HG03139 (cell line): Measurements from ENCODE around the gene ARAP1.

Experiments
- ATAC-seq: cut with Tn5 transposase; IDR thresholded peaks from one replicate; pipeline ENCODE4 v1.9.1; 2021; ENCODE audit not compliant: unreplicated experiment

ARAP1 gene

DNA sequence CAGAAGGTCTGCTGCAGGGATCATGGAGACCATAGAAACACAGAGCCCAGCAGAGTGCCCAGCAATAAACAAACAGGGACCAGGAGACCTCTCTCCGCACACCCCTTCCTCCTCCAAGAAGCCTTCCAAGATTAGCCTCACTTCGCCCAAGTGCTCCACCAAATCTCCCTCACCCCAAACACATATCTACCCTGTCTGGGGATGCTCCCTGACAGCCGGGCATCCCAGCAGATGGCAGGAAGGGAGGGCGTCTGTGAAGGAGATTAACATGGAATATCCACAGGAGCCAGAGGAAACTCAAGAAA is 26.5 kb downstream of the ARAP1 start:
- no peak for ATAC-seq

DNA sequence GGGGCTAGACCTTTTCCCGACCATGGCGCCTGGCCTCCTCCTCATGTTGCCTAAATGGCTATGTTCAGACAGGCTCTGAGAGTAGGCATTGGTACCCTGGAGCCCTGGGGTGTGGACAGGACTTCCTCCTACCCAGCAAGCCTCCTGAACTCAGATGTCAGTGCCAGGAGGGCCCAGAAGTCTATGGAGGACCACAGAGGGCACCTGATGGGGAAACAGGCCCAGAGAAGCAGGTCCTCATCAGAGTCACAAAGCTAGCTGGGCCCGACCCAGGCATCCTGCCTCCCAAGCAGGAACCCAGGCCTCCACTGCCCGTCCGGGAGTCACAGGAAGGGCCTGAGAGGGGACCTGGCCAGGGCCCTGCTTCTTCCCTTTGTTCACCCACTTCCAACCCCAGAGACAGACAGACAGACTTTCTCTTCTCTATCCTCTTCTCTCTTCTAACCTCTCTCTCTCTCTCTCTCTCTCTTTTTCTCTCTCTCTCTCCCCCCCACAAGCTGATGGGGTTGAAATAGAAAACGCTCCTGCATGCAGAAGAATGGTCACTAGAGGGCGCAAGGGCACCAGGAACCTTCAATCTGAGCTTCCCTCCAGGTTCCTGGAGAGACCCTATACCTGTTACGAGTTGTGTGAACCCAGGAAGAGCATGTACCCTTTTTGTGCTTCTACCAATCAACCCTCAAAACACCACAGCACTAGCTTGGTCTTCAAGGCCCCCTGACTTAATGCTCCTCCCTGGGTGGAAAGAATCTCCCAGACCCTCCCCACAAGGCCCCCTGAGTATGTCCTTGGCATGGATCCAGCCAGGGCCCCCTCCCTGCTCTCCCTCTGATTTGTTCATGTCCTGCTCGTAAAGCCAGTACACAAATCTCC is 27.1 kb downstream of the ARAP1 start:
- ATAC-seq: no peak

DNA sequence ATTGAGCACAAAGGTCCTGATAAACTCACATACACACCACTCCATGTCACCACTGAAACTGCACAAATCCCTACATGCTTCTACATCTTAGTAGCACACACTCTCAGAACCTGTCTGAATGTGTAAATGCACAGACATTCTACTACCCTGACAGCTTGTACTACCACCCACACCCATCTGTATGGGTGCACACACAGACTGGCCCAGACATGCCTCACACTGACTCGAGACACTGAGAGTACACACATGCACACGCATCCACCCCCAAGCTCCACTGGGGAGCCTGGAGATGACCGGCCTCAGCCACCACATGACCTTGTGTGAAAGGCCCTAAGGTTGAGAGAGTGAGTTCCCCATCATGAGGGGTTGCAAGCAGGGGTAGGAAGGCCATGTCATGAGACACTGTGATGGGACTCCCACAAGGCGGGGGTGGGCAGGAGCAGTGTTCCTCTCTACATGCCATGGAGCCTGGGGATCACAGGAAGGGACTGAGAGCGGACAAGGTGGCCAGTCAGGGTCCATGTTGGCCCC is 28.1 kb downstream of the ARAP1 start:
- ATAC-seq: no peak

DNA sequence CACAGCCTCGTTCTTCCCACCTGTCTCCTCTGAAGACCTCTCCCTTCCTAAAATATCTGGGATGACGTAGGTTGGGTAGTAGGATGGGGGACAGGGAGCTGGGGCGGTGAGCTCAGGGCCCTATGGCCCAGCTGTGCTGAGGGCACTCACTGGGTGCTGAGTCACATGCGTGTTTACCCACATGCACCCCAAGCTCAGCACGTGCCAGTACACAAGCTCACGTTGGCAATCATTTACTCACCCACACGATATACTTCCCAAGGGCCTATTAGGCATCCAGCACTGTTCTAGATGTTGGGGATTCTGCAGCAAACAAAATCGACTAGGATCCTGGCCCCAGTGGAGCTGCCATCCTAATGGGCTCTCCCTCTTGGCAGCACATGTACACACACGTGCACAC is 28.7 kb downstream of the ARAP1 start:
- ATAC-seq: no peak

DNA sequence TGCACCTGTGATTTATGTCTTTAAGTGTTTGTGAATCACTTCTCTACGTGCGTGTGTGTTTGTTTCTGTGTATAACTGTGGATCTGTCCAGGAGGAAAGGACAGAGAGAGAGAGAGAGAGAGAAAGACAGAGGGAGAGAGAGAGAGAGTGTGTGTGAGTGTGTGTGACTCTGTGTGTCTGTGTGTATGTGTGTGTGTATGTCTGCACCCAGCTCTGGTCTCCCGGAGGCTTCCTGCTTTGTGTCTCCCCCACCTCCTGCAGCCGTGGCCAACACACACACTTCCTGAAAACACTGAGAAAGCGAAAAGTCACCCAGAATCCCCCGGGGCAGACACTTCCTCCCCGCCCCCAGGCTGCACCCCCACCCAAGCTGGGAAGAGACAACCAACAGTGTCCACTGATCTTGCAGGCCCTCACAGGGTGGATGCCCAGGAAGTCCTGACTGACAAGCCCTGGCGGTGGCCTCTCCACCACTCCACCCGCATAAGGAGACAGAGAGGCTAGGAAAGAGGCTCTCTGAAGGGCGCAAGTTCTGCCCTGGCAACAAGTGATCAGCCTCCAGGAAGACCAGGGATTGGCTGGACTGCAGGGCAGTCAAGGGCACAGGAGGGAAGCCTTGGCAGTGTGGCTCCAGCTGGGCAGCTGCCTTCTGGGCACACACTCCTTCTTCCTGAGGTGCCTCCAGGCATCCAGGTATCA is 30.0 kb downstream of the ARAP1 start:
- ATAC-seq: peak; percentile 70

DNA sequence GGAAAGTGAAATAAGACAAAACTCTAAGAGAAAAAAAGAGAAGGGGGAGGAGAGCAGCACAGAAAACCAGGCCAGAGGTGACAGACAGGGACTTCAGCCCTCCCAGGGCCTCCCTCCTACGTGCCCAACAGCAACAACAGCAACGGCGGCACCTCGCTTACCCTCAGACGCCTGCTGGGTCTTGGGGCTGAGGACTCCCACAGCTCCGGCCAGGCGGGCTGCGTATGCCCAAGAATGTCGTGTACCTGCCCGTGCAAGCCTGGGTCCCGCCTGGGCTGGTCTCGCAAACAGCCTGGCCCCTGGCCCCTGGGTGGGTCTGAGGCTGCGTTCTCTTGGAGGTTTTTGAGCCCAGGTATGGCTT is 30.5 kb downstream of the ARAP1 start:
- no peak for ATAC-seq

DNA sequence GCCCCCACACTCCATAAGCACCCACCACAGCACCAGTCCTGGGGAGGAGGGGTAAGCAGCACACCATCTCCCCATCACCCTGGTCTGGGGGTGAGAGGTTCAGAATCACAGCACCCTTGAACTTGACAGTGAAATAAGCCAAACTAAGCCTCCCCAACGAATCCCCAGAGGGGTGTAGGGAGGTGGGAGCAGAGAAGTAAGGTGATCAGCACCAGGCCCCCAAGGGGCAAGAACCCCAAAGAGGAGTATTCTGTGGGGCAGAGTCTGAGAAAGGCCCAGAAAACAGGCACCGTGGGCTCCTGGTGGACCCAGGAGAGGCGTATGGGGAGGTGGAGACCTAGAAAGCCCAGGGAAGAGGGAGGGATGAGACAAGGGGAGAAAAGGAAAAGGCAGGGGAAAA is 30.9 kb downstream of the ARAP1 start:
- no peak for ATAC-seq

DNA sequence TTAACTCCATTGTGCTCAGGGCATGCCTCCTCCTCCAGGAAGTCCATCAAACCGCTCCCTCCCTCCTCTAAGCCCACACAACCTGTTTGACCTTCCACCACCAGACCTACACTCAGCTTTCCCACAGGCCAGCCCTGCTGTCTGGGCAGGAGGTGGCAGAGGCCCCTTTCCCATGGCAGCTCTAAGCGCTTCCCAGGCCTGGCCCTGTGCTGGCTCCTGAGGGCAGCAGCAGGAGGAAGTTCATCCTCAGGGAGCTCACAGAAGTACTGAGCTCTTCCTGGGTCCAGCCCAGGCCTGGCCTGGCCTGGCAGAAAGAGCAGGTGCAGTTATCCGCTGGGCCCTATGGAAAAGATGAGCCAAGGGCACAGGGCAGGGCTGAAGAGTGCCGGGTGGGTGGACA is 31.4 kb downstream of the ARAP1 start:
- ATAC-seq: no peak

DNA sequence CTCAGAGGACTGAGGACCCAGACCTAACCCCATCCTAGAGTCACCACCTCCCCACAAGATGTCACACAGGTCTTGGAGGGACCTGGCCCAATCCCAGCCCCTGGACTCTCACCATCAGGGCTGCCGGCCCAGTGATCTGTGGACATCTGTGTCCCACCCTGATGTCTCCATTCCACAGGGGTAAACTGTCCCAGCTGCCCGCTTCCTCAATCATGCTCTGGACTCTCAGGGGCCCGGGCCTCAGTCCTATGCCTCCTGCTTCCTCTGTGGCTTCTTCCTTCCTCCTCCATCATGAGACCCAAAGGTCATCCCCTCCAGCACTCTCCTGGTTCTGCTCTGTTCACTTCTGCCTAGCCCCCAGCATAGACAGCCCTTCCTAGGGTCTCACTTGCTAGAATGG is 32.2 kb downstream of the ARAP1 start:
- no peak for ATAC-seq

DNA sequence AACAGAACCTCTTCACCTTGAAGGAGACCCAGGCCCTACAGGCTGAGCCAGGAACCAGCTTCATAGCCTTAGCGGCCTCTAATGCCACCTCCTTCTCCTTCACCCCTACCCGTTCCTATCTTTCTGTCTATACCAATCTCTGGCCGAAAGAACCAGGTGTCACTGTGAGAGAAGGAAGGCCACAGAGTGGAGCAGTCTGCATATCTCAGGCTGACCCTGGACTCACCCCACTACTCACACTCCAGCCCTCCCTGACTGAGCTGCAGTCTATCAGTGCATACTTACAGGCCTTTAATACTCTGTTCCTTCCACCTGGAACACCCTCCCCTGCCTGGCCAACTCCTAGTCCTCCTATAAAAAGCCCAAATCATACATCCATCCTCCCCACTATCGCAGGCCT is 32.7 kb downstream of the ARAP1 start:
- no peak for ATAC-seq

DNA sequence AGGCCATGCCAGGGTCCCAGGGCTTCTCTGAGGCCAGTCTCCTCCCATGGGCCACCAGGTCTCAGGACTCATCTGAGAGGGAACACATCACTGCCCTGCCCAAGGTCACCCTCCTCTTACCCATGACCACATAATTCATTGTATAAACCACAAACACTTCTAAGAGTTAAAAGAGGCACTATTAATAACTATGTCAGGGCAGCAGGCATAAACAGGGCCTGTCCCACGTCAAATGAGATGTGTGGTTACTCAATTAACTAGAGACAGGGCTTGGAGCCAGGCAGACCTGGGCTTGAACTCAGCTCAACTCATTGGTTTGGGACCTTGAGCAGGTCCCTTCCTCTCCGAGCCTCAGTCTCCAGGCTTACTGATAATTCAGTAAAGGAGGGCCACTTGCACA is 33.1 kb downstream of the ARAP1 start:
- ATAC-seq: no peak

DNA sequence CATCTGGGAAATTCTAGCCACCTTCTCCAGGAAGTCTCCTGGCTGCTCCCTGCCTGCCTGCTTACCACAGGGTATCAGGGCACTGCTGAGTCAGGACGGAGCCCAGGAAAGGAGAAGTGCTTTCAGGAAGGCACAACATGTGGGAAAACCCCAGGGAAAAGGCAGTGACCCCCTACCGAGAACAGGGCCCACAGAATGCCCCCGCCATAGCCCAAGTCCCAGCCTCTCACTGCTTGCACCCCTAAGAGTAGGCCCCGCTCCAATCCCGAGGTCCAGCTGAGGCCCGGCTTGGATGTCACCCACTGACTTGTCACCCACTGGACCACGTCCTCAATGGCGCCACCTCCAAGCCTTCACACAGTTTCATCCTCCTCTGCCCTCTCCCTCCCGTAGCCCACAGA is 34.1 kb downstream of the ARAP1 start:
- ATAC-seq: no peak

DNA sequence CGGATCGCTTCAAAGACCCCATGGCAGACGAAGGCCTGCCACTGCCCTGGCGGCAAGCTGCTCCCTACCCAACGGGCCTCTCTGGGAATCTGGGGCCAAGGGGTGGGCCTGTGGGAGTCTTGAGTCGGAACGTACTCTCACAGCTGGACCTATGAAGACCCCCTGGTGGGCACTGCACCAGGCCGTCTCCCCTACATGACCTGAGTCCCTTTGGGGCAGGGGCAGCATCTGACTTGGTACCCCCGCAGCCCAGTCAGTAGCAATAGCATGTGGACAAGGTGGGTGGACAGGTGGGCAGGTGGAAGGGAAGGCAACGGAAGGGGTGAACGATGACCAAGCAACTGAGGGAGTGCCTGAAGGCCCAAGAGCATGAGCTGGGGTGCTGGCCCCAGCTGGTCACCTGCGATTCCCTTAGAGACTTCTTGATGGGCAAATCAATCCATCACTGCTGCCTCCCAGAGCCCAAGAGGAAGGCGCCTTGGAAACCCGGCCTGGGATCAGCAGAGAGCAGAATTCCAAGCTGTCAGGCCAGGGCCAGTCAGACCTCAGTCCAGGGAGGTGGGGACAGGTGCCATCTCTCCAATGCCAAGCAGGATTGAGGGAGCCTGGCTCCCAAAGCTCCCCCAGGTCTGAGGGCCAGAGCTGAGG is 35.3 kb downstream of the ARAP1 start:
- no peak for ATAC-seq

DNA sequence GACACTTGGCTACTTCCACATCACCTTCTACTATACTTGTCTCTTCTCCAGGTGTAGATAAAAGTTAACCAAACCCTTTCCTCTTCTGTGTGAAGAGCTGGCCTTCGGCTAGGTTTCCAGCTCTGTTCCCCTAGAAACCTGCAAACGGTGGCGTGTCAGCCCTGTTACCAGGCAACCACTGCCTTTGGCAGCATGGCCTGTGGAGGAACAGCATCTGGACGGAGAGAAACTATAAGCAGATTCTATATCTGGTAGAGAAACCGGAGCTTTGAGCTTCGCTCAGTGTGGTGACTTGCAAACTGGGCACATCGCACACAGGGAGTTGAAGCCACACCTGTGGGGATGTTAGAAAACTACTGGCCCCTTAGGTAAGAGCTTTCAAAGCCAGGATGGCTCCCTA is 35.9 kb downstream of the ARAP1 start:
- ATAC-seq: no peak

DNA sequence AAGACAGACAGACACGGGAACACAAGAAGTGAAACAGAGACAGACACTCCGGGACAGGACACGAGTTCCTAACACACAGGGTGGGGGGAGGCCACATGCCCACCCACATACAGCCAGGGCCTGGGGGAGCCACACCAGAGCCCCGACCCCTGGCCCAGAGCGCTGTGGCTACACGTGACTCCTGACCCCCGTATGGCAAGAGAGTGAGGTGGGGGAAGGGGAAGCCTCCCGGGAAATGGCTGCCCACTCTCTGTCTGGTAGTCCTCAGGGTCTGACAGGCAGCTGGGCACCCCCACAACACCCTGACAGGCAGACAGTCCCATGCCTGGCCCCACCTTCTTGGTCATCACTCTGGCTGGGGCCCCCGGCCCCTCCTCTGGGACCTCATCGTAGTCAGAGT is 39.4 kb downstream of the ARAP1 start:
- ATAC-seq: no peak

DNA sequence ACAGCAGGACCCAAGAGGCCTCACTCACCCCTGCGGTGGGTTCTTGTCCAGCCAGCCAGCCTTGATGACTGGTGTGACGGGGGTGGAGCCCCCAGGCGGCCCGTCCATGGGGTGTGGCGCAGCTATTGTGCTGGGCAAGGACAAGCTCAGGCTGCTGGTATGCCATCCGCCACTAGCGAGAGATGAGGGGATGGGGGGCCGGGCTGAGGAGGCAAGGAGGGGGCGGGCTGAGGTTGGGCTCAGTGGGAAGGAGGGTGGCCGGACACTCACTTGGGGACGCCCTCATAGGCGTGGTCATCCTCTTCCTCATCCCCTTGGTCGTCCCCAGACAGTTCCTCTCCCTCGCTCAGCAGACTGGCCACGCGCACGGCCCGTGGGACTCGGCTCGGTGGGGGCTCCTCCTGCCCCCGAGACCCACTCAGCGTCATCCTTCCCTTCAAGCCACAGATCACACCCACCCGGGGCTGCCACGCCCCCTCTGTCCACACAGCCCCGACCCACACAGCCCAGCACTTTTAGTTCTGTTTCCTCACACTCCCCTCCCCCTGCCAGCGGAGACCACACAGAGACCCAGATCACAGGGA is 39.9 kb downstream of the ARAP1 start:
- ATAC-seq: no peak

DNA sequence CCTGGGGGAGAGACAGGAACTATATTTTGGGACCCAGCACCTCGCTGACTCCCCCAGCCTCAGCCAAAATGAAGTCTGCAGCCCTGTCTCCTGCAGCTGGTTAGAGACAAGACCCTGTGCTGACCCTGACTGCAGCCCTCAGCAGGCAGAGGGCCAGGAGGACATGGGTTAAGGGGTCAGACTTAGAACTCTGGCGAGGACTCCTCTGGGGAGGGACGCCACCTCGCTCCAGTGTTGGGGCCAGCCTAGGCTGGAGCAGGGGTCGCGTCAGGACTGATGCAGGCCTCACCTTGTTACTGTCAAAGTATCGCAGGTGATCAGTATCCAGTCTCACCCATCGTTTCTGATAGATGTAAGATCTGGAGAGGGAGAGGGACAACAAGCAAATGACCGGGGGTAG is 41.1 kb downstream of the ARAP1 start:
- ATAC-seq: no peak

DNA sequence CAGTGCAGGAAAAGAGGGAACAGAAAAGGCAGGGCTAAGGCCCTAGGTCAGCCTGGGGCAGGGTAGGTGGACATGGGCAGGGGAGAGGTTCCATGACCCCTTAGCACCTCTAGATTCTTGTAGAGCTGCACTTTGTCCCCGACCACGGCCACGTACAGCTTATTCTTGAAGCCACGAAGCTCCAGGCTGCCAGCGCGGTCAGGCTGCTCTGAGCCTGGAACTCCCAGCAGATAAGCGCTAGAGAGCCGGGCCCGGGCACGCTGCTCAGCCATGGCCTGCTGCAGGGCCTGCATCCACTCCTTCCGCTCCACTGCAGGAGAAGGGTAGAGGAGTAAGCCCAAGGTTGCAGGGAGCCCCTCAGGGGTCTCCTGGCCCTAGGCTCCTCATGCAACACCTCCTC is 41.9 kb downstream of the ARAP1 start:
- no peak for ATAC-seq

DNA sequence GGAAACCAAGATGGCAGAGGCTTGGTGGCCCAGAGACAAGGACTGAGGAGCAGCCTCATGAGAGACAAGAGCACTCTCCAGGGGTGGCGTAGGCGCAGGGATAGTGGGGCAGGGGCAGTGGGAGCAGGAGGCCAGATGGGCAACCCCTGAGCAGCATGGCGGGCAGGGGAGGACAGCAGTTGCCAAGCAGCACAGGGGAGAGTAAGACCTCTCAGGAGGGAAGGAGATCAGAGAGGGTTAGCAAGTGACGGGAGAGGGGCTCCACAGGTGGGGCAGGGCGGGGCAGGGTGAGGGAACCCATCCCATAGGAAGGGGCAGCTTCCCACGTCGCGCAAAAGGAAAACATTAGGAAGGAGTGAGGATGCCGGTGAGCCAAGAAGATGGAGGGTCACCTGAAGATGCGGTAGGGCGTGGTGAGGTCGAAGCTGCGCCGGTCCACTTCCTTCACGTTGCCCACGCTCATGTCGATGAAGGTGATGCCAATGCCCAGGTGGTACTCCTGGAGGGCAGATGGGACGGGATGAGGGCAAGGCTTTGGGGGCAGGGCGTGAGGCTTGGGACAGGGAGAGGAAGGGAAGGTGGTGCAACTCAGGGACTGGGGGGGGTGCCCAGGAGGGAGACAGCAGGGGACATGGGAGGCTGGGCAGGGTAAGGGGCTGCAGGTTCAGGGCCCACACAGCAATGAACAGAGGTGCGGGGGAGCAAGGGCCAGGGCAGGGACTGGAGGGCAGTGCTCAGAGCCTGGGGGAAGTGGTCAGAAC is 42.5 kb downstream of the ARAP1 start:
- no peak for ATAC-seq

DNA sequence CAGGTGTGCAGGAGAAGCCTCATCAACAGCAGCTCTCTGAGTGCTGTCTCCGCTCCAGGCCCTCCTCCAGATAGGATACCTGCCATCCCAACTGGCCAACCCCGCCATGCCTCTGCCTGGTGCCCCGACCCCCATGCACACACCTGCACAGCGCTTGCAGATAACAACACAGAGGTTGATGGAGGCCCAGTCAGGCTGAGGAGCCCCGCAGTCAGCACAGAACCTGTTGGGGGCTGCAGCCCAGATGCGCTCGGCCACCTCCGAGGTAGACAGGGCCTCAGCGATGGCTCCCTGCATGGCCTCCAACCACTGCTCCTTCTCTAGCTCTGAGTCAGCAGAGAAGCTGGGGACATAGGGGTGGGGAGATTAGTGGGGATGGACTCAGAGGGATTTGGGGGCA is 45.2 kb downstream of the ARAP1 start:
- ATAC-seq: no peak

DNA sequence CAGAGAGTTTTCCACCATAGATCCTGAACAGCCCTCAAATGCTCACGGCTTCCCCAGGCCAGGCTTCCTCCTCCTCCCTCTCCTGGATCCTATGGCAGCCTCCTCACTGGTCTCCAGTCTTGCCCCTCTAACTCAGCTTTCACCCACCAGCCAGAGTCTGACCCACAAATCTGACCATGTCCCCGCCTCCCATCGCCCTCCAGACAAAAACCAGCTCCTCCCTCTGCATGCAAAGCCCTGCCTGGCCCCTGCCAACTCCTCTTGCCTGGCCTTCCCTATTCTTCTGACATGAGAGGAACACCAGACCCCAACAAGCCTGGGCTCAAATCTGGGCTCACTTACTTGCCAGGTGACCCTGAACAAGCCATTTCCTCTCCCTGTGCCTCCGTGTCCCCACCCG is 45.6 kb downstream of the ARAP1 start:
- no peak for ATAC-seq
